GM23248 (cell line): ENCODE results near the gene CD8A.

Source experiments
- EZH2 ChIP-seq: fragments of 200-600 bp; sonication (generic); IDR thresholded peaks from 2 replicates; pipeline ENCODE4 v1.6.1; 2018; ENCODE audit warnings: antibody characterized with exemption, mild to moderate bottlenecking; ENCODE audit not compliant: insufficient read depth, poor library complexity, severe bottlenecking
- EZH2phosphoT487 ChIP-seq: fragments of 200-600 bp; sonication (generic); IDR thresholded peaks from 2 replicates; pipeline ENCODE4 v1.6.1; 2018; ENCODE audit warnings: antibody characterized with exemption, moderate library complexity, mild to moderate bottlenecking, low read depth; ENCODE audit not compliant: insufficient read depth

DNA sequence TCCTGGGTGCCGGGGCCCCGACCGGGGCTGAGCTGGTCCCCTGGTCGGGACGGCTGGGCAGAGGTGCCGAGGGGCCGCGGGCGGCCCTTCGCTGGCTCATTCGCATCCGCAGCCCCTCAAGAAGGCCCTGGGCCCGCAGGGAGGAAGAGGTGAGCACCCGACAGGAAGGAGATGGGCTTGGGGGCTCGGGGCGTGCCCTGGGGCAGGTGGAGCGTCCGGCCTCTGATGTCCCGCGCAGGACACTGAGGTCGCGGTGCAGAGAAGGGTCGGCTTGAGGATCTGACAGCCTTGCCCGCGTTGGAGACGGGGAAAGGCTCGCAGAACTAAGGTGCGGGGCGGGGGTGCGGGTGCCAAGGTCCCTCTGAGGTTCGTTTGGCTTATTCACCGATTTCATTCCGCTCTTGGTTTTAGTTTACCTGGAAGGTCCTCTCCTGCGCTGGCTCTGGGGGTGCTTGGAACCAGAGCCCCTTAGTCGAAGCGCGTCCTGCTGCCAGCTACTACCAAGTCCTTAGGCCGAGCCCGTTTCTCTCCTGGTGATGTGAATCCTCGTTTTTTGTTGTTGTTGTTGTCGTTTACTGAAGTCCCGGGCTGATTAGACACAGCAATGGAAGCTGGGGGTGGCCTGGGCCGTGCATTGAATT is 18.9 kb upstream of the CD8A start:
- TF ChIP-seq EZH2phosphoT487 = no peak
- peak; percentile 58 for TF ChIP-seq EZH2
